HepG2 (cell line): ENCODE measurements around the gene MRFAP1L1. TPM values are rescaled to one million over a fixed set of nuclear protein-coding genes. Genes with fewer than 3 reads are reported as not detected.

Source experiments
- AFF4 ChIP-seq: sonication (generic); formaldehyde crosslinking; IDR thresholded peaks from 2 replicates; pipeline ENCODE4 v1.4.0; 2020; ENCODE audit warnings: missing genetic modification reagents
- AGO2 ChIP-seq: fragments of 200-400 bp; formaldehyde crosslinking; optimal IDR thresholded peaks from 2 replicates; pipeline ENCODE3; 2017; ENCODE audit warnings: mild to moderate bottlenecking, low read depth, low read length, moderate library complexity
- ATF2 ChIP-seq: sonication (generic); formaldehyde crosslinking; IDR thresholded peaks from 2 replicates; pipeline ENCODE4 v1.4.0; 2020; ENCODE audit warnings: missing genetic modification reagents
- BHLHE40 ChIP-seq: IDR thresholded peaks from 2 replicates; pipeline ENCODE4 v1.6.1; 2011; ENCODE audit warnings: low read length, improper control_type of control experiment
- ELF1 ChIP-seq: sonication (generic); formaldehyde crosslinking; IDR thresholded peaks from 2 replicates; pipeline ENCODE4 v1.4.0; 2020; ENCODE audit warnings: missing genetic modification reagents
- HCFC1 ChIP-seq: fragments of 150-350 bp; IDR thresholded peaks from 2 replicates; pipeline ENCODE4 v1.6.1; 2014; ENCODE audit warnings: low read depth, low read length
- HHEX ChIP-seq: IDR thresholded peaks from 2 replicates; pipeline ENCODE4 v1.6.1; 2016; ENCODE audit warnings: control low read depth
- HNF1A ChIP-seq, 2 experiments: sonication (generic) in 1 of 2; formaldehyde crosslinking in 1 of 2; IDR thresholded peaks; 2 replicates each; pipeline versions ENCODE4 v1.4.0 to v1.6.1; 2016 to 2020; ENCODE audit warnings: borderline replicate concordance in 1 of 2, low read depth in 1 of 2, mild to moderate bottlenecking in 1 of 2, missing genetic modification reagents in 1 of 2
- KDM4B ChIP-seq: sonication (generic); formaldehyde crosslinking; IDR thresholded peaks from 2 replicates; pipeline ENCODE4 v1.4.0; 2020; ENCODE audit warnings: missing genetic modification reagents
- MAFK ChIP-seq, 2 experiments: IDR thresholded peaks in 1 of 2; conservative IDR thresholded peaks in 1 of 2; 2 replicates each; pipeline ENCODE4 v1.6.1; 2011; ENCODE audit warnings: improper control_type of control experiment in 2 of 2, low read length in 2 of 2
- TGIF2 ChIP-seq: IDR thresholded peaks from 2 replicates; pipeline ENCODE4 v1.6.1; 2016; ENCODE audit warnings: control low read depth, missing compliant biosample characterization
- TRIM24 ChIP-seq: sonication (generic); formaldehyde crosslinking; IDR thresholded peaks from 2 replicates; pipeline ENCODE4 v1.8.0; 2022; ENCODE audit warnings: mild to moderate bottlenecking, missing genetic modification reagents
- U2AF1 ChIP-seq: fragments of 200-400 bp; formaldehyde crosslinking; optimal IDR thresholded peaks from 2 replicates; pipeline ENCODE3; 2017; ENCODE audit warnings: mild to moderate bottlenecking, low read depth, low read length
- ZBTB1 ChIP-seq: sonication (generic); formaldehyde crosslinking; IDR thresholded peaks from 2 replicates; pipeline ENCODE4 v1.4.0; 2020; ENCODE audit warnings: missing genetic modification reagents, borderline replicate concordance
- ZC3H4 ChIP-seq: sonication (generic); formaldehyde crosslinking; IDR thresholded peaks from 2 replicates; pipeline ENCODE4 v1.4.0; 2020; ENCODE audit warnings: missing genetic modification reagents, borderline replicate concordance
- ZNF598 ChIP-seq: sonication (generic); formaldehyde crosslinking; IDR thresholded peaks from 2 replicates; pipeline ENCODE4 v1.5.1; 2020; ENCODE audit warnings: mild to moderate bottlenecking, missing genetic modification reagents, borderline replicate concordance
- ZNF761 ChIP-seq: sonication (generic); formaldehyde crosslinking; conservative IDR thresholded peaks from 2 replicates; pipeline ENCODE4 v1.4.0; 2020; ENCODE audit warnings: mild to moderate bottlenecking, missing genetic modification reagents
- polyA plus RNA-seq, 8 experiments: library from polyadenylated mRNA; depleted of rRNA in 3 of 8; stranded (reverse) in 7 of 8; unstranded in 1 of 8; fragments of >200 nt; fragmentation: Illumina TruSeq in 4 of 8; extraction: Trizol in 4 of 8; gene quantifications; 2 replicates each; pipeline versions ENCODE4 v1.2.1 to v1.2.3, GENCODE V29; 2011 to 2016; ENCODE audit warnings: low read depth in 4 of 8, missing spikeins in 1 of 8, mixed read lengths in 1 of 8; ENCODE audit not compliant: insufficient read depth in 1 of 8
- total RNA-seq, 5 experiments: library from RNA; depleted of rRNA; stranded (reverse); fragments of >200 nt; fragmentation: Illumina TruSeq; extraction: Trizol; gene quantifications; 2 replicates each; pipeline ENCODE4 v1.2.3, GENCODE V29; 2016; ENCODE audit warnings: low read depth in 1 of 5

MRFAP1L1 gene
- total and polyA plus RNA-seq, 2 of the 13 experiments (the other 11 are each of a cell fraction or from before 2014, with no cell fraction given): 44.8 to 76.6 TPM

- TF ChIP-seq HNF1A (IDR thresholded peaks at IDR 0.05; ENCODE audit: low read depth): peak; percentile 3; the same call in 1 of the 2 replicates
- TF ChIP-seq HNF1A (CRISPR knock-in tag; IDR thresholded peaks at IDR 0.05; ENCODE audit: borderline replicate concordance): no peak; the same call in 1 of the 2 replicates
- peak; percentile 15; the same call in 1 of the 2 replicates for TF ChIP-seq TGIF2 (CRISPR knock-in tag)
- peak; percentile 41; the same call in 1 of the 2 replicates for TF ChIP-seq AFF4 (CRISPR knock-in tag)
- peak; percentile 51 for TF ChIP-seq U2AF1
- TF ChIP-seq KDM4B (CRISPR knock-in tag): 0 out of 2 replicates have a peak, but pooled peaks have one; percentile 6
- 0 out of 2 replicates have a peak, but pooled peaks have one; percentile 4 for TF ChIP-seq ZNF598 (CRISPR knock-in tag)
- no peak for TF ChIP-seq ATF2 (CRISPR knock-in tag)
- peak; percentile 54; the same call in 1 of the 2 replicates for TF ChIP-seq ZBTB1 (CRISPR knock-in tag)
- peak; percentile 79; the same call in 1 of the 2 replicates for TF ChIP-seq ZC3H4 (CRISPR knock-in tag)
- no peak for TF ChIP-seq HHEX (CRISPR knock-in tag)
- no peak for TF ChIP-seq TRIM24 (CRISPR knock-in tag)
- TF ChIP-seq MAFK (conservative IDR thresholded peaks at IDR 0.05 in 1 of 2, IDR thresholded peaks at IDR 0.05 in 1 of 2; ENCODE audit: low read length in 2 of 2): no peak
- peak; percentile 49 for TF ChIP-seq AGO2
- 0 out of 2 replicates have a peak, but pooled peaks have one; percentile 28 for TF ChIP-seq ZNF761 (CRISPR knock-in tag)
- TF ChIP-seq ELF1 (CRISPR knock-in tag): 0 out of 2 replicates have a peak, but pooled peaks have one; percentile 14
- TF ChIP-seq BHLHE40: 0 out of 2 replicates have a peak, but pooled peaks have one; percentile 2
- TF ChIP-seq HCFC1: no peak
Observed at GRCh38 chr4:6689506-6689960, 20.1 kb downstream of the MRFAP1L1 start (continued).
